ENCODE measurements around the gene VPS52.

Gene VPS52

GRCh38 chr6:33215271-33216116 lies 56.2 kb downstream of the VPS52 start:
- in situ Hi-C loops (cut with HindIII; ENCODE audit: low sequenced_read_pairs): no loop called here
- no peak for TF ChIP-seq CTCF (IDR thresholded peaks at IDR 0.05; ENCODE audit: low read depth, low read length)
- H3K4me3 ChIP-seq (ENCODE audit: low read depth, low read length): no peak overlapping the region
- no peak for DNase-seq (ENCODE audit: low read depth, low spot score)

- no peak for DNase-seq (ENCODE audit: low read depth, low spot score)
- peak overlapping the region; percentile 51 for H3K4me3 ChIP-seq (ENCODE audit: low read depth, low read length)
- TF ChIP-seq CTCF (IDR thresholded peaks at IDR 0.05; ENCODE audit: low read depth, low read length): no peak
- in situ Hi-C loops (cut with HindIII; ENCODE audit: low sequenced_read_pairs): no loop called here
Observed at GRCh38 chr6:33213989-33214335, 57.7 kb downstream of the VPS52 start.

GRCh38 chr6:33213166-33213988 lies 58.3 kb downstream of the VPS52 start:
- in situ Hi-C loops (cut with HindIII; ENCODE audit: low sequenced_read_pairs): no loop called here
- peak overlapping the region; percentile 51 for H3K4me3 ChIP-seq (ENCODE audit: low read depth, low read length)
- no peak for TF ChIP-seq CTCF (IDR thresholded peaks at IDR 0.05; ENCODE audit: low read depth, low read length)
- no peak for DNase-seq (ENCODE audit: low read depth, low spot score)

GRCh38 chr6:33212857-33213165 lies 58.9 kb downstream of the VPS52 start:
- no peak for DNase-seq (ENCODE audit: low read depth, low spot score)
- in situ Hi-C loops (cut with HindIII; ENCODE audit: low sequenced_read_pairs): no loop called here
- no peak for TF ChIP-seq CTCF (IDR thresholded peaks at IDR 0.05; ENCODE audit: low read depth, low read length)
- H3K4me3 ChIP-seq (ENCODE audit: low read depth, low read length): peak overlapping the region; percentile 51

- TF ChIP-seq CTCF (IDR thresholded peaks at IDR 0.05; ENCODE audit: low read depth, low read length): no peak
- no peak overlapping the region for H3K4me3 ChIP-seq (ENCODE audit: low read depth, low read length)
- in situ Hi-C loops (cut with HindIII; ENCODE audit: low sequenced_read_pairs): no loop called here
- no peak for DNase-seq (ENCODE audit: low read depth, low spot score)
Observed at GRCh38 chr6:33211666-33212422, 59.8 kb downstream of the VPS52 start.

GRCh38 chr6:33211136-33211535 lies 60.5 kb downstream of the VPS52 start:
- TF ChIP-seq CTCF (IDR thresholded peaks at IDR 0.05; ENCODE audit: low read depth, low read length): no peak
- H3K4me3 ChIP-seq (ENCODE audit: low read depth, low read length): no peak overlapping the region
- in situ Hi-C loops (cut with HindIII; ENCODE audit: low sequenced_read_pairs): no loop called here
- no peak for DNase-seq (ENCODE audit: low read depth, low spot score)

Data from astrocyte of the spinal cord (primary cell).